Measurements from ENCODE around the gene TCF7L2. TPM values are rescaled to one million over a fixed set of nuclear protein-coding genes. Genes with fewer than 3 reads are reported as not detected.

The TCF7L2 gene
- total RNA-seq, 1 experiment from 2014 or later = 16.1 TPM

GRCh38 chr10:113097036-113097435, 147.0 kb downstream of the TCF7L2 start:
- Histone ChIP-seq H3K27ac (ENCODE audit: low read length) (no peak overlapping the region), H3K4me3 (ENCODE audit: low read length) (no peak overlapping the region), H2AFZ (ENCODE audit: low read length) (no peak overlapping the region), H3K4me2 (ENCODE audit: low read length) (no peak overlapping the region), H3K9me2 (replicated peaks; ENCODE audit: low read length) (no peaks in the 10 kb centered on the region), H3K79me2 (ENCODE audit: low read length) (peaks cover 36% of the 10 kb centered on the region), H3K4me1 (ENCODE audit: insufficient read depth, low read length) (peaks cover 44% of the 10 kb centered on the region), H3K27me3 (ENCODE audit: low read length) (no peaks in the 10 kb centered on the region), H3F3A (ENCODE audit: low read length, unreplicated experiment) (peaks cover 7% of the 10 kb centered on the region), H4K20me1 (ENCODE audit: low read length) (no peaks in the 10 kb centered on the region), H3K9ac (ENCODE audit: low read length) (no peak overlapping the region), H3K9me3 (ENCODE audit: low read length) (no peaks in the 10 kb centered on the region), H3K36me3 (ENCODE audit: low read depth, low read length) (peaks cover 31% of the 10 kb centered on the region)
- ChIA-PET CTCF (no interaction called here), POLR2A (ENCODE audit: unreplicated experiment) (no interaction called here)
- no peak for DNase-seq
- BruUV-seq (replicated peaks) = no TSS peak
- intact Hi-C loops (cut with micrococcal nuclease) = loop anchor here (10.0 kb wide), 2 partner anchors 382 to 442 kb away; no protein-coding TSS in a partner anchor
- TF ChIP-seq EZH2 (IDR thresholded peaks at IDR 0.05; ENCODE audit: low read length, unreplicated experiment) (no peak), CTCF (conservative IDR thresholded peaks at IDR 0.05; ENCODE audit: low read depth, low read length) (no peak), EZH2phosphoT487 (IDR thresholded peaks at IDR 0.05; ENCODE audit: borderline replicate concordance, low read length) (no peak)
- no peak for ATAC-seq

DNA sequence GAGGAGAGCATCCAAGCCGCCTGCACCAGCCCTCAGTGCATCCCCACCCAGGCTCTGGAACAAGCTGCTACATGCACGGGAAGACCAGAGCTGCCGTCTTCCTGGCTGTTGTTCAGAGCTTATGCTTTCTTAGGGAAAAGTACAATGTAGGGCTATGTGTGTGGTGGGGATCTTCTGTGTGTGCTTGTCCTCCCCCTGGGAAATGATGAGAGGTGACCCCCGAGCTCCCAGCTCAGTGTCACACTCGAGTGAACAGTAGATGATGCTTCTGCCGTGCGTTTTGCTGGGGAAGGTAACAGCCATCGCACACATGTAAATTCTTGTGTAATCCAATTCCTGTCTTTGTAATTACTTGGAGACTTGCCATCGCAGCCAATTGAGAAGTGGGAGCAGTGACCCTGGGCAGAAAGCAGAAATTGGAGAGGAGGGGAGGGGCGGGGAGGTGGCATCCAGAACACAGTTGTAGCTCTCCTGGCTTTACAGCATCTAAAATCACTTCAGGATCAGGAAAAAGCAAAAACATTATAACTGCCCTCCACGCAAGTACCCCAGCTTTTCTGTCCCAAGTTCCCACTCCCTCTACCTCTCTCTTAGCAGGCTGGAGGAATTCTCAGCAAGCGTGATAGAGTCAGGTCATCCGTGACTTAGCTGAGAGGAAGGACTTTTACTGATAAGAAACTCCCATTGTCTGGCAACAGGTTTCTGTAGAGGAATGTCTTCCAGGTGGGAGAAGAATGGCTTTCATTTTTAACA, 149.6 kb downstream of the TCF7L2 start:
- H3K27me3 ChIP-seq (ENCODE audit: low read length) = no peaks in the 10 kb centered on the region
- H3K4me3 ChIP-seq (ENCODE audit: low read length) = no peak overlapping the region
- no peak for TF ChIP-seq CTCF (conservative IDR thresholded peaks at IDR 0.05; ENCODE audit: low read depth, low read length)
- no peak for TF ChIP-seq EZH2 (IDR thresholded peaks at IDR 0.05; ENCODE audit: low read length, unreplicated experiment)
- TF ChIP-seq EZH2phosphoT487 (IDR thresholded peaks at IDR 0.05; ENCODE audit: borderline replicate concordance, low read length) = no peak
- ATAC-seq = no peak
- CTCF ChIA-PET = no interaction called here
- H3F3A ChIP-seq (ENCODE audit: low read length, unreplicated experiment) = peaks cover under 1% of the 10 kb centered on the region
- H3K9me2 ChIP-seq (replicated peaks; ENCODE audit: low read length) = no peaks in the 10 kb centered on the region
- no peaks in the 10 kb centered on the region for H3K9me3 ChIP-seq (ENCODE audit: low read length)
- POLR2A ChIA-PET (ENCODE audit: unreplicated experiment) = no interaction called here
- no peak overlapping the region for H3K27ac ChIP-seq (ENCODE audit: low read length)
- intact Hi-C loops (cut with micrococcal nuclease) = loop anchor here (10.0 kb wide), 2 partner anchors 385 to 445 kb away; no protein-coding TSS in a partner anchor
- H3K9ac ChIP-seq (ENCODE audit: low read length) = no peak overlapping the region
- H2AFZ ChIP-seq (ENCODE audit: low read length) = no peak overlapping the region
- DNase-seq = no peak
- no TSS peak for BruUV-seq (replicated peaks)
- H4K20me1 ChIP-seq (ENCODE audit: low read length) = no peaks in the 10 kb centered on the region
- peaks cover 27% of the 10 kb centered on the region for H3K36me3 ChIP-seq (ENCODE audit: low read depth, low read length)
- peaks cover 22% of the 10 kb centered on the region for H3K4me1 ChIP-seq (ENCODE audit: insufficient read depth, low read length)
- H3K79me2 ChIP-seq (ENCODE audit: low read length) = peaks cover 34% of the 10 kb centered on the region
- H3K4me2 ChIP-seq (ENCODE audit: low read length) = no peak overlapping the region

- H3K27ac ChIP-seq (ENCODE audit: low read length) = no peak overlapping the region
- CTCF ChIA-PET = no interaction called here
- no peak for ATAC-seq
- POLR2A ChIA-PET (ENCODE audit: unreplicated experiment) = no interaction called here
- DNase-seq = no peak
- no peak overlapping the region for H2AFZ ChIP-seq (ENCODE audit: low read length)
- H3K36me3 ChIP-seq (ENCODE audit: low read depth, low read length) = peaks cover 29% of the 10 kb centered on the region
- no peak overlapping the region for H3K4me3 ChIP-seq (ENCODE audit: low read length)
- no peaks in the 10 kb centered on the region for H3K9me3 ChIP-seq (ENCODE audit: low read length)
- peaks cover 27% of the 10 kb centered on the region for H3K79me2 ChIP-seq (ENCODE audit: low read length)
- H3K9me2 ChIP-seq (replicated peaks; ENCODE audit: low read length) = no peaks in the 10 kb centered on the region
- no peak overlapping the region for H3K9ac ChIP-seq (ENCODE audit: low read length)
- intact Hi-C loops (cut with micrococcal nuclease) = no loop called here
- H3K4me2 ChIP-seq (ENCODE audit: low read length) = no peak overlapping the region
- TF ChIP-seq EZH2phosphoT487 (IDR thresholded peaks at IDR 0.05; ENCODE audit: borderline replicate concordance, low read length) (no peak), EZH2 (IDR thresholded peaks at IDR 0.05; ENCODE audit: low read length, unreplicated experiment) (no peak), CTCF (conservative IDR thresholded peaks at IDR 0.05; ENCODE audit: low read depth, low read length) (no peak)
- no peaks in the 10 kb centered on the region for H4K20me1 ChIP-seq (ENCODE audit: low read length)
- no peaks in the 10 kb centered on the region for H3K27me3 ChIP-seq (ENCODE audit: low read length)
- H3K4me1 ChIP-seq (ENCODE audit: insufficient read depth, low read length) = peaks cover 15% of the 10 kb centered on the region
- H3F3A ChIP-seq (ENCODE audit: low read length, unreplicated experiment) = no peaks in the 10 kb centered on the region
- no TSS peak for BruUV-seq (replicated peaks)
Observed at GRCh38 chr10:113100281-113100680, 150.2 kb downstream of the TCF7L2 start.

Data from PC-3 (cell line).